ENCODE data around the gene MARS1. TPM values are rescaled to one million over a fixed set of nuclear protein-coding genes. Genes with fewer than 3 reads are reported as not detected.
"Not testable (repeated sequence)": the region's sequence is repeated elsewhere in the genome, so short reads cannot be mapped to it uniquely, and the experiment has no call there.

Gene MARS1
- total and polyA plus RNA-seq, 5 experiments from 2014 or later, result 81.0 to 386 (median 93.5) TPM

- DNase-seq (no peak), ATAC-seq (no peak)
- Mint-ChIP-seq H3K27me3 (no peaks in the 10 kb centered on the region), H3K27ac (peak overlapping the region in 3 of 10 donors; percentile 3 to 66 (median 34)), H3K4me3 (peak overlapping the region in 1 of 10 donors; percentile 22), H3K36me3 (peaks cover 6 to 94% (median 19%) of the 10 kb centered on the region in 3 donors), H3K9me3 (peaks cover 0 to 1% (median 0%) of the 10 kb centered on the region in 9 donors), H3K4me1 (peaks cover 0 to 20% (median 12%) of the 10 kb centered on the region in 4 donors)
- POLR2A ChIA-PET, result interaction anchor here (1.1 to 2.3 kb wide), 2 partner anchors 12 to 20 kb away, joined by 4 to 9 read pairs; partner anchors contain the start of genes DDIT3 and MARS1
These were observed 12.3 kb downstream of the MARS1 start for GRCh38 chr12:57500213-57500612.

- H3K9me3 Mint-ChIP-seq, H3K27me3 Mint-ChIP-seq, ATAC-seq, DNase-seq, H3K4me3 Mint-ChIP-seq: not testable (repeated sequence)
- Mint-ChIP-seq H3K27ac (peak overlapping the region in 4 of 10 donors; percentile 37 to 89 (median 56)), H3K4me1 (peaks cover 0 to 13% (median 5%) of the 10 kb centered on the region in 4 donors), H3K36me3 (peaks cover 6 to 85% (median 22%) of the 10 kb centered on the region in 3 donors)
- POLR2A ChIA-PET, result interaction anchor here (0.6 to 1.7 kb wide), 8 partner anchors 12 to 1398 kb away, joined by 3 to 7 read pairs (median 4); partner anchors contain the start of genes DDIT3 and PA2G4
These were observed 14.6 kb downstream of the MARS1 start for GRCh38 chr12:57502311-57502969.

- not testable (repeated sequence) for H3K4me3 Mint-ChIP-seq, ATAC-seq, H3K9me3 Mint-ChIP-seq, H3K4me1 Mint-ChIP-seq, DNase-seq, H3K27me3 Mint-ChIP-seq, H3K27ac Mint-ChIP-seq
- POLR2A ChIA-PET, result interaction anchor here (0.9 kb wide), 1 partner anchor 14 kb away, joined by 4 read pairs; the partner anchor contains the start of gene DDIT3
- peaks cover 0 to 71% (median 18%) of the 10 kb centered on the region in 3 donors for H3K36me3 Mint-ChIP-seq
These were observed 18.7 kb downstream of the MARS1 start for GRCh38 chr12:57506541-57506940.

- DNase-seq, H3K9me3 Mint-ChIP-seq, H3K27me3 Mint-ChIP-seq, H3K4me3 Mint-ChIP-seq, ATAC-seq: not testable (repeated sequence)
- POLR2A ChIA-PET, result interaction anchor here (0.7 to 1.1 kb wide), 2 partner anchors 9 to 13 kb away, joined by 3 read pairs; partner anchors contain the start of gene DDIT3
- Mint-ChIP-seq H3K4me1 (peaks cover 0 to 12% (median 3%) of the 10 kb centered on the region in 4 donors), H3K27ac (peak overlapping the region in 2 of 10 donors; percentile 15 to 37), H3K36me3 (peaks cover 0 to 71% (median 20%) of the 10 kb centered on the region in 3 donors)
These were observed 19.9 kb downstream of the MARS1 start for GRCh38 chr12:57507796-57508195.

- Mint-ChIP-seq H3K4me3 (no peak overlapping the region), H3K27ac (peak overlapping the region in 4 of 10 donors; percentile 44 to 75 (median 56)), H3K36me3 (peaks cover 0 to 71% (median 22%) of the 10 kb centered on the region in 3 donors)
These were observed 23.3 kb downstream of the MARS1 start for GRCh38 chr12:57511161-57511560.

GRCh38 chr12:57511588-57512325 is 23.9 kb downstream of the MARS1 start:
- peak overlapping the region; percentile 36 to 87 (median 71) for H3K27ac Mint-ChIP-seq
- no peak for ATAC-seq
- POLR2A ChIA-PET, result interaction anchor here (1.4 kb wide), 1 partner anchor 50 kb away, joined by 6 read pairs; no protein-coding TSS in a partner anchor
- H3K27me3 Mint-ChIP-seq, result no peaks in the 10 kb centered on the region
- no peaks in the 10 kb centered on the region for H3K9me3 Mint-ChIP-seq
- peaks cover 3 to 15% (median 5%) of the 10 kb centered on the region in 4 donors for H3K4me1 Mint-ChIP-seq
- DNase-seq, result no peak
- no peak overlapping the region for H3K4me3 Mint-ChIP-seq
- H3K36me3 Mint-ChIP-seq, result peaks cover 0 to 77% (median 26%) of the 10 kb centered on the region in 3 donors

More at GRCh38 chr12:57511161-57511560, 23.3 kb downstream of the MARS1 start:
- Mint-ChIP-seq H3K27me3 (no peaks in the 10 kb centered on the region), H3K4me1 (peaks cover 3 to 15% (median 5%) of the 10 kb centered on the region in 4 donors), H3K9me3 (no peaks in the 10 kb centered on the region)
- ATAC-seq (no peak), DNase-seq (no peak)
- POLR2A ChIA-PET, result interaction anchor here (1.4 to 2.1 kb wide), 2 partner anchors 8 to 49 kb away, joined by 6 to 14 read pairs; partner anchors contain the start of gene DDIT3

GRCh38 chr12:57512665-57513064 is 24.8 kb downstream of the MARS1 start:
- Mint-ChIP-seq H3K27ac (peak overlapping the region; percentile 48 to 90 (median 68)), H3K9me3 (no peaks in the 10 kb centered on the region), H3K36me3 (peaks cover 0 to 86% (median 30%) of the 10 kb centered on the region in 3 donors), H3K4me1 (peaks cover 6 to 15% (median 9%) of the 10 kb centered on the region in 4 donors), H3K27me3 (no peaks in the 10 kb centered on the region), H3K4me3 (no peak overlapping the region)
- POLR2A ChIA-PET, result no interaction called here
- DNase-seq (no peak), ATAC-seq (no peak)

GRCh38 chr12:57513266-57513665 is 25.4 kb downstream of the MARS1 start:
- POLR2A ChIA-PET, result interaction anchor here (0.7 kb wide), 1 partner anchor 27 kb away, joined by 5 read pairs; no protein-coding TSS in a partner anchor
- Mint-ChIP-seq H3K9me3 (no peaks in the 10 kb centered on the region), H3K4me3 (no peak overlapping the region), H3K4me1 (peaks cover 9 to 19% (median 14%) of the 10 kb centered on the region in 4 donors), H3K27ac (peak overlapping the region in 9 of 10 donors; percentile 20 to 90 (median 67)), H3K27me3 (no peaks in the 10 kb centered on the region), H3K36me3 (peaks cover 0 to 88% (median 30%) of the 10 kb centered on the region in 3 donors)
- ATAC-seq (no peak), DNase-seq (no peak)

- peaks cover 0 to 88% (median 30%) of the 10 kb centered on the region in 3 donors for H3K36me3 Mint-ChIP-seq
- H3K27me3 Mint-ChIP-seq, H3K9me3 Mint-ChIP-seq, H3K4me3 Mint-ChIP-seq, ATAC-seq, DNase-seq: not testable (repeated sequence)
- peaks cover 12 to 23% (median 18%) of the 10 kb centered on the region in 4 donors for H3K4me1 Mint-ChIP-seq
- POLR2A ChIA-PET, result interaction anchor here (0.6 to 8.6 kb wide), 4 partner anchors 11 to 36 kb away, joined by 3 to 135 read pairs (median 5); partner anchors contain the start of genes ARHGAP9 and KIF5A
- peak overlapping the region in 3 of 10 donors; percentile 55 to 79 (median 67) for H3K27ac Mint-ChIP-seq
These were observed 25.8 kb downstream of the MARS1 start for GRCh38 chr12:57513677-57514076.

- H3K27me3 Mint-ChIP-seq, H3K9me3 Mint-ChIP-seq, H3K4me3 Mint-ChIP-seq, ATAC-seq, DNase-seq: not testable (repeated sequence)
- Mint-ChIP-seq H3K4me1 (peaks cover 16 to 29% (median 24%) of the 10 kb centered on the region in 4 donors), H3K36me3 (peaks cover 2 to 90% (median 30%) of the 10 kb centered on the region in 3 donors), H3K27ac (peak overlapping the region in 3 of 10 donors; percentile 41 to 69 (median 68))
- POLR2A ChIA-PET, result interaction anchor here (0.6 to 8.6 kb wide), 5 partner anchors 11 to 36 kb away, joined by 3 to 135 read pairs (median 5); partner anchors contain the start of genes ARHGAP9 and KIF5A
These were observed 26.4 kb downstream of the MARS1 start for GRCh38 chr12:57514246-57514645.

- no peak for ATAC-seq
- Mint-ChIP-seq H3K27ac (peak overlapping the region in 7 of 10 donors; percentile 10 to 69 (median 41)), H3K27me3 (no peaks in the 10 kb centered on the region), H3K9me3 (no peaks in the 10 kb centered on the region), H3K4me1 (peaks cover 19 to 34% (median 26%) of the 10 kb centered on the region in 4 donors), H3K4me3 (no peak overlapping the region), H3K36me3 (peaks cover 4 to 84% (median 28%) of the 10 kb centered on the region in 3 donors)
- DNase-seq, result no peak
- POLR2A ChIA-PET, result interaction anchor here (0.6 to 8.6 kb wide), 4 partner anchors 10 to 118 kb away, joined by 3 to 135 read pairs (median 3); partner anchors contain the start of genes ARHGAP9 and B4GALNT1
These were observed 27.0 kb downstream of the MARS1 start for GRCh38 chr12:57514720-57515407.

Measured in naive thymus-derived CD8-positive, alpha-beta T cell (primary cell).